ENCODE results near the gene KRT85.

KRT85 gene

GRCh38 chr12:52394836-52395405 lies 27.6 kb upstream of the KRT85 start:
- DNase-seq: no peak

- no peak for DNase-seq
These were observed 25.3 kb upstream of the KRT85 start for GRCh38 chr12:52392465-52393007.

GRCh38 chr12:52391618-52392002 lies 24.3 kb upstream of the KRT85 start:
- DNase-seq: no peak

- peak in 1 of 2 donors; percentile 30 for DNase-seq
These were observed 23.7 kb upstream of the KRT85 start for GRCh38 chr12:52390739-52391617.

- no peak for DNase-seq
These were observed 22.3 kb upstream of the KRT85 start for GRCh38 chr12:52389313-52390207.

- DNase-seq: no peak
These were observed 20.6 kb upstream of the KRT85 start for GRCh38 chr12:52387859-52388258.

GRCh38 chr12:52385226-52385702 lies 18.0 kb upstream of the KRT85 start, which contains the start of gene KRT84:
TSS of gene KRT84 (minus strand) at chr12:52385652. CDS start at chr12:52385585, 67 bp downstream.
- no peak for DNase-seq

GRCh38 chr12:52383331-52383730 lies 16.1 kb upstream of the KRT85 start:
- DNase-seq: no peak

- no peak for DNase-seq
These were observed 15.6 kb upstream of the KRT85 start for GRCh38 chr12:52382854-52383253.

GRCh38 chr12:52381206-52381605 lies 13.9 kb upstream of the KRT85 start:
- DNase-seq: no peak

GRCh38 chr12:52380271-52380694 lies 13.0 kb upstream of the KRT85 start:
- DNase-seq: peak; percentile 11 to 38

- no peak for DNase-seq
These were observed 12.3 kb upstream of the KRT85 start for GRCh38 chr12:52379536-52379935.

GRCh38 chr12:52378091-52378490 lies 10.8 kb upstream of the KRT85 start:
- DNase-seq: no peak

GRCh38 chr12:52377266-52377665 lies 10.0 kb upstream of the KRT85 start:
- no peak for DNase-seq

- DNase-seq: peak; percentile 76 to 88
These were observed 5.2 kb upstream of the KRT85 start for GRCh38 chr12:52372216-52373154.

GRCh38 chr12:52371716-52372115 lies 4.4 kb upstream of the KRT85 start:
- DNase-seq: no peak

GRCh38 chr12:52370926-52371608 lies 3.8 kb upstream of the KRT85 start:
- DNase-seq: no peak

GRCh38 chr12:52369809-52370208 lies 2.5 kb upstream of the KRT85 start:
- DNase-seq: no peak

GRCh38 chr12:52369211-52369610 lies 1.9 kb upstream of the KRT85 start:
- DNase-seq: no peak

GRCh38 chr12:52368508-52368907 lies 1.2 kb upstream of the KRT85 start:
- no peak for DNase-seq

- no peak for DNase-seq
These were observed 595 bp upstream of the KRT85 start for GRCh38 chr12:52367876-52368275.

All from inflammatory macrophage (primary cell).